Neural cell (in vitro differentiated cells): ENCODE measurements around the gene DNAH10. TPM values are rescaled to one million over a fixed set of nuclear protein-coding genes. Genes with fewer than 3 reads are reported as not detected.

Experiments used
- H2AFZ ChIP-seq: fragments of 200-600, 300-800 bp; sonication (generic), shearing (Covaris generic); 2 replicates; pipeline ENCODE4 v1.6.0; 2014; ENCODE audit warnings: low read depth, mild to moderate bottlenecking, antibody characterized with exemption, low read length, moderate library complexity
- H3F3A ChIP-seq: fragments of 200-600 bp; shearing (Covaris generic); 2 replicates; pipeline ENCODE4 v1.6.1; 2016; ENCODE audit warnings: mild to moderate bottlenecking, moderate library complexity, mixed read lengths, antibody characterized with exemption, low read length; ENCODE audit not compliant: insufficient read depth, poor library complexity, severe bottlenecking
- H3K27ac ChIP-seq: fragments of 200-600, 300-800 bp; sonication (generic), shearing (Covaris generic); 2 replicates; pipeline ENCODE4 v1.5.1; 2014; ENCODE audit warnings: mild to moderate bottlenecking, low read length, moderate library complexity
- H3K27me3 ChIP-seq: fragments of 300-800, 200-600 bp; sonication (generic), shearing (Covaris generic); 2 replicates; pipeline ENCODE4 v1.6.0; 2014; ENCODE audit warnings: mild to moderate bottlenecking, low read depth, low read length, moderate library complexity; ENCODE audit not compliant: insufficient read depth
- H3K36me3 ChIP-seq: fragments of 300-800, 200-600 bp; sonication (generic), shearing (Covaris generic); 2 replicates; pipeline ENCODE4 v1.5.1; 2014; ENCODE audit warnings: mild to moderate bottlenecking, antibody characterized with exemption, low read length, moderate library complexity; ENCODE audit not compliant: insufficient read depth
- H3K4me2 ChIP-seq: fragments of 300-800, 200-600 bp; sonication (generic), shearing (Covaris generic); 2 replicates; pipeline ENCODE4 v1.6.0; 2014; ENCODE audit warnings: mild to moderate bottlenecking, low read length
- H3K4me3 ChIP-seq: fragments of 300-800, 200-600 bp; sonication (generic), shearing (Covaris generic); 2 replicates; pipeline ENCODE4 v1.5.1; 2014; ENCODE audit warnings: mild to moderate bottlenecking, low read length, moderate library complexity
- H3K79me2 ChIP-seq: fragments of 200-600 bp; shearing (Covaris generic); replicated peaks from 2 replicates; pipeline ENCODE4 v1.6.0; 2014; ENCODE audit warnings: mild to moderate bottlenecking, low read length, moderate library complexity; ENCODE audit not compliant: insufficient read depth
- H3K9ac ChIP-seq: fragments of 300-800, 200-600 bp; sonication (generic), shearing (Covaris generic); 2 replicates; pipeline ENCODE4 v1.6.1; 2016; ENCODE audit warnings: mild to moderate bottlenecking, low read length, mixed read lengths
- H3K9me2 ChIP-seq: fragments of 200-600 bp; shearing (Covaris generic); 2 replicates; pipeline ENCODE4 v1.6.1; 2016; ENCODE audit warnings: mild to moderate bottlenecking, low read length, mixed read lengths; ENCODE audit not compliant: insufficient read depth
- H3K9me3 ChIP-seq: fragments of 200-600, 300-800 bp; sonication (generic), shearing (Covaris generic); 2 replicates; pipeline ENCODE4 v1.6.1; 2016; ENCODE audit warnings: mild to moderate bottlenecking, mixed run types, low read length, moderate library complexity, mixed read lengths
- H4K20me1 ChIP-seq: fragments of 200-600 bp; shearing (Covaris generic); 2 replicates; pipeline ENCODE4 v1.6.1; 2016; ENCODE audit warnings: mild to moderate bottlenecking, mixed run types; ENCODE audit not compliant: insufficient read depth
- CTCF ChIP-seq: fragments of 450-650 bp; IDR thresholded peaks from 2 replicates; pipeline ENCODE4 v1.5.1; 2014; ENCODE audit warnings: antibody characterized with exemption, mild to moderate bottlenecking, moderate library complexity; ENCODE audit not compliant: poor library complexity, severe bottlenecking
- EP300 ChIP-seq: fragments of 450-650 bp; conservative IDR thresholded peaks from 2 replicates; pipeline ENCODE4 v1.6.1; 2014; ENCODE audit warnings: antibody characterized with exemption, mild to moderate bottlenecking, moderate library complexity; ENCODE audit not compliant: poor library complexity, severe bottlenecking
- EZH2 ChIP-seq: fragments of 200-600, 300-800 bp; shearing (Covaris generic), sonication (generic); IDR thresholded peaks from 2 replicates; pipeline ENCODE4 v1.6.1; 2014; ENCODE audit warnings: antibody characterized with exemption, low read length, borderline replicate concordance, mild to moderate bottlenecking; ENCODE audit not compliant: insufficient read depth, poor library complexity, severe bottlenecking
- MXI1 ChIP-seq: fragments of 450-650 bp; conservative IDR thresholded peaks from 2 replicates; pipeline ENCODE4 v1.6.1; 2014; ENCODE audit warnings: antibody characterized with exemption, mild to moderate bottlenecking; ENCODE audit not compliant: poor library complexity, severe bottlenecking
- POLR2AphosphoS5 ChIP-seq: IDR thresholded peaks from 2 replicates; pipeline ENCODE4 v1.6.1; 2012
- RAD21 ChIP-seq: fragments of 450-650 bp; conservative IDR thresholded peaks from 2 replicates; pipeline ENCODE4 v1.6.1; 2014; ENCODE audit warnings: antibody characterized with exemption, mild to moderate bottlenecking, moderate library complexity
- REST ChIP-seq: IDR thresholded peaks from 2 replicates; pipeline ENCODE4 v1.6.1; 2012; ENCODE audit warnings: borderline replicate concordance
- SMC3 ChIP-seq: fragments of 450-650 bp; conservative IDR thresholded peaks from 2 replicates; pipeline ENCODE4 v1.6.1; 2014; ENCODE audit warnings: antibody characterized with exemption, mild to moderate bottlenecking, moderate library complexity; ENCODE audit not compliant: poor library complexity
- TAF1 ChIP-seq: IDR thresholded peaks from 2 replicates; pipeline ENCODE4 v1.6.1; 2012; ENCODE audit warnings: low read depth
- polyA plus RNA-seq: library from polyadenylated mRNA; depleted of rRNA; stranded (reverse); fragments of >200 nt; gene quantifications from 2 replicates; pipeline ENCODE4 v1.2.3, GENCODE V29; 2014

The DNAH10 gene
- polyA plus RNA-seq, 1 donor from 2014 or later: 1.9 TPM

- peak overlapping the region; percentile 38 for H3K9ac ChIP-seq
- H3K4me2 ChIP-seq: no peak overlapping the region
- H3K9me3 ChIP-seq: peaks cover 4% of the 10 kb centered on the region
- H3K4me3 ChIP-seq: peak overlapping the region; percentile 34
- peaks cover 20% of the 10 kb centered on the region for H3K79me2 ChIP-seq
- no peak for TF ChIP-seq EZH2
- TF ChIP-seq MXI1: no peak
- no peak for TF ChIP-seq POLR2AphosphoS5
- no peak for TF ChIP-seq REST
- TF ChIP-seq EP300: no peak
- no peak for TF ChIP-seq RAD21
- TF ChIP-seq SMC3: no peak
- TF ChIP-seq TAF1: no peak
- no peak for TF ChIP-seq CTCF
- H3K27ac ChIP-seq: peak overlapping the region; percentile 63
- H3F3A ChIP-seq: no peaks in the 10 kb centered on the region
- no peaks in the 10 kb centered on the region for H3K9me2 ChIP-seq
- H3K27me3 ChIP-seq: no peaks in the 10 kb centered on the region
- no peak overlapping the region for H2AFZ ChIP-seq
- no peaks in the 10 kb centered on the region for H4K20me1 ChIP-seq
- H3K36me3 ChIP-seq: no peaks in the 10 kb centered on the region
Measured at GRCh38 chr12:123948796-123949769, 187.0 kb downstream of the DNAH10 start.

- no peak overlapping the region for H3K27ac ChIP-seq
- H3K4me3 ChIP-seq: no peak overlapping the region
- peaks cover 20% of the 10 kb centered on the region for H3K79me2 ChIP-seq
- H3K4me2 ChIP-seq: no peak overlapping the region
- H3K9ac ChIP-seq: no peak overlapping the region
- no peak overlapping the region for H2AFZ ChIP-seq
- TF ChIP-seq RAD21 (no peak), CTCF (no peak), MXI1 (no peak), POLR2AphosphoS5 (no peak), EZH2 (no peak), TAF1 (no peak), EP300 (no peak)
- no peaks in the 10 kb centered on the region for H3K36me3 ChIP-seq
- no peaks in the 10 kb centered on the region for H3K9me2 ChIP-seq
- no peaks in the 10 kb centered on the region for H3K27me3 ChIP-seq
- H3F3A ChIP-seq: peaks cover under 1% of the 10 kb centered on the region
- no peaks in the 10 kb centered on the region for H4K20me1 ChIP-seq
- peaks cover 4% of the 10 kb centered on the region for H3K9me3 ChIP-seq
Measured at GRCh38 chr12:123949770-123950165, 187.7 kb downstream of the DNAH10 start.
